Activated naive CD4-positive, alpha-beta T cell treated with anti-CD3 and anti-CD28 coated beads, Interleukin-2, amount 50 U/mL, for 72 hours (primary cell): ENCODE data around the gene BRD9. TPM values are rescaled to one million over a fixed set of nuclear protein-coding genes. Genes with fewer than 3 reads are reported as not detected.
"Not testable (repeated sequence)": the region's sequence is repeated elsewhere in the genome, so short reads cannot be mapped to it uniquely, and the experiment has no call there.

Experiments used
- ATAC-seq, 2 donors: fragments of 150-1000 bp; cut with Tn5 transposase; 2 replicates each; pipeline ENCODE4 v1.10.0; 2021; ENCODE audit warnings: mild to moderate bottlenecking in 2 of 2, moderate library complexity in 2 of 2
- DNase-seq, 2 donors: peaks; one replicate each; pipeline ENCODE4 v3.0.0; 2021 to 2022; ENCODE audit warnings: low spot score in 2 of 2
- H3K27ac Mint-ChIP-seq, 2 donors: one replicate each; pipeline ENCODE4 v1.8.0; 2022; ENCODE audit warnings: mild to moderate bottlenecking in 2 of 2, mixed read lengths in 2 of 2
- H3K36me3 Mint-ChIP-seq, 2 donors: one replicate each; pipeline ENCODE4 v1.8.0; 2022; ENCODE audit warnings: mixed read lengths in 2 of 2
- H3K9me3 Mint-ChIP-seq, 2 donors: one replicate each; pipeline ENCODE4 v1.8.0; 2022; ENCODE audit warnings: mixed read lengths in 2 of 2
- total RNA-seq, 2 donors: library from RNA; stranded (reverse); gene quantifications; one replicate each; pipeline ENCODE4 v1.2.3, GENCODE V29; 2022

The BRD9 gene
- total RNA-seq, 2 donors from 2014 or later, result 60.4 to 61.7 TPM

DNA sequence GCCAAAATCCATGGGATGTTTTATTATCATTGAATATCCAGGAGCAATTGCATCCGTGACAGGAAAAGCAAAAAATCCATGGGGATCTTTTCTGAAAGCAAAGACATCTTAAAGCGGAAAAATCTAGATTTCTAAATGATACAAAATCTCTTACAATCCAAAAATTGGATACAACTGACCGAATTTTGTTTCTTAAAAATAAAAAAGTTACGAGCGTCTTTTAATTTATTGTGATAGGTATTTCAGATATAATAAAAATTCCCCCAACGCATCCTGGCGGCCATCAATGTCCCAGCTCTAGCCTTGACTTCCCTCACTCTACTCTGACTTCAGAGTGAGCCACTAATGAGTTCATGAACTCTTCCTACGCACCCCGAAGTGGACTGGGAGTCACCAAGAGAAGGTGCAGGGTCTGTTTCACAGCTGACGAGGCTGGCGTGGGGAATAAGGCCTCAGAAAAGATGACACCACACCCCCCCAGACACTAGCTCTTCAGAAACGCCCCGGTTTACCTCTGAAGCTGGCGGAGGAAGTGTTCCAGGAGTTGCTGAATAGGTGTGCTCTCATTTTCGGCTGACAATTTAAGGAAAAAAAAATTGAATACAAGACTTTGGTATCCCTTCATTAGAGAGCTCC lies 3.4 kb downstream of the BRD9 start:
- DNase-seq (no peak), ATAC-seq (no peak)
- H3K36me3 Mint-ChIP-seq, result peaks cover 26 to 31% of the 10 kb centered on the region in 2 donors
- H3K9me3 Mint-ChIP-seq, result no peaks in the 10 kb centered on the region
- H3K27ac Mint-ChIP-seq, result peak overlapping the region; percentile 21 to 83

DNA sequence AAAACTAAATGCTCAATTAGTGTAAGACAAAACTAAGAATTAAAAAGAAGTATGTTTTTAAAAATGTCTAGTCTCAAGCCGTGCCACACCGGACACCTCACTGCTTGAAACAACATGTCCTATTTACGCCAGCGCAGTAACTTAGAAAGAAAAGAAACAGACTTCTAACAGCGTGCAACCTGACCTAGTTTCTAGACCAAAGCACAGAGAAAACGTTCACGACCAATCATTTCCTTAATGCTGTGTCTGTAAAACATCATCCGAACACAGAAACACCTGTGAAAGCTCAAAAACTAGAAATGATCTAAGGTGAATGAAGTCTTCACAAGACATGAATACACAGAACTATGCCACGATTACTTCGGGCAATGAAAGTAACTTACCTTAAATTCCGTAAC lies 4.0 kb downstream of the BRD9 start:
- H3K9me3 Mint-ChIP-seq, result no peaks in the 10 kb centered on the region
- DNase-seq (no peak), ATAC-seq (no peak)
- H3K36me3 Mint-ChIP-seq, result peaks cover 25 to 36% of the 10 kb centered on the region in 2 donors
- no peak overlapping the region for H3K27ac Mint-ChIP-seq

DNA sequence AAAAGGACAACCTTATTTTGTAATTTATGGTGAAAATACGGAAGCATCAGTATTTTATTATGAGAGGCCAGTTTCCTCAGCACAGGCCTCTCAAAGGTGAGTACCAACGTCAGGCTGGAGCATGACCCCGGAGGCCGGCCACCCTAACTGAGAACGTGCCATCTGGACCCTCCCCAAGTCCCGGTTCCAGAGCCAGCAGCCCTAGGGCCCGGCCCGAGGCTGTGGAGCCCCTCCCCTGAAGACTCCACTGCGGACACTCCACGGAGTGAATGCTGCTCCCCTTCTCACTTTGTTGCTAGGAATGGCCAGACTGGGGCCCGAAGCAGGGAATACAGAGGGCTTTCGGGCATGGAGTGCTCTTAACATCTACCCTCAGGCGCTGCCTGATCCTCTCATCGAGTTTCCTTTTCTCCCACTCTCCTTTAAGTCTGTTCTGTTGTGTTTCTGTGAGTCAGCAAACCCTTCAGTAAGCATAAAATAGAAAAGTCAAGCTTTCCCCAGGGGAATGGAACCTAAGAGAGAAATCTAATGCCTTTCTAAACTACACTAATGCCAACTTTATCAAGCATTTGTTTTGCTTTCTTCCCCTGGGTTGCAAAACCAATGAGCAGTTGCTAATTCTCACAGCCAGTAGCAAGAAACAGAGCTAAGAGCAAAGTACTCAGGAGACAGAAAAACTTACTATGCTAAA lies 4.5 kb downstream of the BRD9 start:
- H3K36me3 Mint-ChIP-seq, result peaks cover 31 to 42% of the 10 kb centered on the region in 2 donors
- ATAC-seq (no peak), DNase-seq (no peak)
- peaks cover 0 to 4% of the 10 kb centered on the region in 2 donors for H3K9me3 Mint-ChIP-seq
- H3K27ac Mint-ChIP-seq, result peak overlapping the region in 1 of 2 donors; percentile 79

DNA sequence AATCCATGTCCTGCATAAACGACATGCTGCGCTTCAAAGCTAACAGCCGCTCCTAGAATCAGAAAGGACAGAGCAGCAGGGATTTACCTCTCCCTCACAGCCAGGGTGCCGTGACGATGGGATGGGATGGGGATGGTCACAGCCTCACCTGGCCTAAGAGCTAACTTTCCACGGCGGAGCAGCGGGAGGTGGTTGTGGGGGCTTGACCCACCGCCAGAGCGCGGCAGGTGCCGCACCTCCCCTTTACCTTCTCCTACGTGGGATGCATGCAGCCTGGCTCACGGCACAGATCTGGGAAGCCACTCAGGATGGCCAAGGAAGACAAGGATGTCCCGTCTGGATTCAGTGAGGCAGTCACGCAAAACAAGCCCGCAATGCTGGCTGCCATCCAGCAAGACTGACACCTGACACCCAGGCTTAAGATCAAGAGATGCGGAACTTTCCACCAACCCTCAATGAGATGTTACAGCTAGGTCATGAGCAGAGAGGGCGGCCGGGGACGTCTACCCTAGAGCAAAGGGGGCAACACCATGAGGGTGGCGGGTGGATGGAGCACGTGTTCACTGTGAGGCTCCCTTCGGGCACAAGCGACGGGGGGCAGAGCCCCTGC lies 5.8 kb downstream of the BRD9 start:
- no peak overlapping the region for H3K27ac Mint-ChIP-seq
- peaks cover 40 to 51% of the 10 kb centered on the region in 2 donors for H3K36me3 Mint-ChIP-seq
- H3K9me3 Mint-ChIP-seq, result peaks cover 11% of the 10 kb centered on the region in 2 donors
- no peak for ATAC-seq
- no peak for DNase-seq

- peak overlapping the region in 1 of 2 donors; percentile 46 for H3K27ac Mint-ChIP-seq
- H3K36me3 Mint-ChIP-seq, result peaks cover 43 to 51% of the 10 kb centered on the region in 2 donors
- peaks cover 11% of the 10 kb centered on the region in 2 donors for H3K9me3 Mint-ChIP-seq
- no peak for ATAC-seq
- no peak for DNase-seq
These were observed 6.6 kb downstream of the BRD9 start for GRCh38 chr5:886036-886435.

DNA sequence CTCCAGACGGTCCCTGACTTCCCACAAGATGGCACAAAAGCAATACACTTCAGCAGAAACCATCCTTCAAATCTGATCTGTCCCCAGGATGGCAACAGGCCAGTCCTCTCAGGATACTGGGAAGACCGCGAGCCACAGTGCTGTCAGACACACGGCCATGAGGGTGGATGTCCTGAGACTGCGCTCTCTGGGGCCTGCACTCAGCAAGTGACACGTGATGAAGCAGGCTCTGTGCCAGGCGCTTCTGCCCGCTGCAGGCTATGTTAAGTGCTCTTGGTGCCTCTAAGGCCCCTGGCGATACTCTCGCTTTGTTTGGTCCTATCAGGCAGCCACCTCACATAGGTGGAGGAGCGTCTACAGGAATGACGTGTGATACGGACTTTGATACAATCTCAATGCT lies 7.1 kb downstream of the BRD9 start:
- H3K27ac Mint-ChIP-seq, result no peak overlapping the region
- ATAC-seq, result no peak
- peaks cover 48 to 52% of the 10 kb centered on the region in 2 donors for H3K36me3 Mint-ChIP-seq
- DNase-seq, result no peak
- peaks cover 11% of the 10 kb centered on the region in 2 donors for H3K9me3 Mint-ChIP-seq

DNA sequence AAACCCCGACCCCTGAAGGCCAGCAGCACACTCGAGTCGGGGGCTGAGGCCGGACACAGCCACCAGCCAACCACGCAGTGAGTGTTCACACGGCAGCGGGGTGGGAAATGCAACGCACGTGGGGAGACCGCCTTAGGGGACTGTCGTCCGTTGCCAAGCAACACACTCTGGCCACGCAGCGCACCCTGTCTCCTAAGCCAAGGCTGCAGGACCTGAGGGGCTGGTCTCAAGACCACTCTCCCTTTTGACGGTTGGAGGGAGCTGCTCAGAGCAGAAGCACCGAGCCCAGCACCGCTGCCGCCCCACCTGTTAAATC lies 7.5 kb downstream of the BRD9 start:
- Mint-ChIP-seq H3K27ac (peak overlapping the region in 1 of 2 donors; percentile 22), H3K36me3 (peaks cover 48 to 52% of the 10 kb centered on the region in 2 donors), H3K9me3 (peaks cover 11% of the 10 kb centered on the region in 2 donors)
- DNase-seq (no peak), ATAC-seq (no peak)

DNA sequence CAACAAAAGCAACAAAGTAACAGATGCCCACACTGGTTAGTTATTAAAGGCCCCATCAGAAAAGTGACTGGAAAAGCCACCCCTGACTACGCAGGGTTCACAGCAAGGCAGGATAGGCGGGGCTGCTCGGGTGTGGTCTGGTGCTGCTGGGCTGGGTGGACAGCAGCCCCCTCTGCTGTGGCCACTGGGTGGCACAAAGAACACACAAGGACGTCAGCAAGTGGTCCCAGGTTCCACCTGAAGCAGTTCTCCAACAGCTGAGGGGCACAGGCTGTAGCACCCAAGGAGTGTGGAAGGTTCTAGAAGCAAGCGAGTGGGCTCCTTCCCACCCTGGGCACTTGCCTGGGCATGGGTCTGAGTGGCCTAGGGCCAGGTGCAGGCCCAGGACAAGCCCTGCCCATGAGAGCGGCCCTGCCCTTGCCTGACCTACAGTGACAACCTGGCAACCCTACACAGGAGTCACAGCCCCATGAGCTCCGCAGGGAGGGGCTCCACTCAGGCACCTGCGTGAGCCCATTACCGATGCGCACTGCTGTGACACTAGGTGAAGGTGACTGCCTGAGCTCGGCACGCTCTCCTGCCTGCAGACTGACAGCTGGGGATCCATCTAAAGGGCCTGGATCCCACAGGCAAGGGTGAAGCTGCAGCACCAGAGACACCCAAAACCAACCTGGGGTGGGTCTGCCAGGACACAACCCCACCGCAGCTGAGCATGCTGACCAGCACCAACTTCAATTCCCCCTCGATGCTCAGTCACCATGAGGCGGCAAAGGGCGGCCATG lies 8.1 kb downstream of the BRD9 start:
- peaks cover 48 to 52% of the 10 kb centered on the region in 2 donors for H3K36me3 Mint-ChIP-seq
- H3K27ac Mint-ChIP-seq, result peak overlapping the region in 1 of 2 donors; percentile 22
- DNase-seq, result no peak
- H3K9me3 Mint-ChIP-seq, result peaks cover 11% of the 10 kb centered on the region in 2 donors
- no peak for ATAC-seq

- Mint-ChIP-seq H3K9me3 (peaks cover 11% of the 10 kb centered on the region in 2 donors), H3K36me3 (peaks cover 48 to 52% of the 10 kb centered on the region in 2 donors), H3K27ac (peak overlapping the region in 1 of 2 donors; percentile 66)
- no peak for ATAC-seq
- DNase-seq, result no peak
These were observed 9.0 kb downstream of the BRD9 start for GRCh38 chr5:883475-884181.

- DNase-seq (no peak), ATAC-seq (peak in 1 of 2 donors; percentile 24)
- peaks cover 11% of the 10 kb centered on the region in 2 donors for H3K9me3 Mint-ChIP-seq
- H3K27ac Mint-ChIP-seq, result peak overlapping the region; percentile 66 to 87
- peaks cover 47 to 54% of the 10 kb centered on the region in 2 donors for H3K36me3 Mint-ChIP-seq
These were observed 10.1 kb downstream of the BRD9 start for GRCh38 chr5:882253-883183.

DNA sequence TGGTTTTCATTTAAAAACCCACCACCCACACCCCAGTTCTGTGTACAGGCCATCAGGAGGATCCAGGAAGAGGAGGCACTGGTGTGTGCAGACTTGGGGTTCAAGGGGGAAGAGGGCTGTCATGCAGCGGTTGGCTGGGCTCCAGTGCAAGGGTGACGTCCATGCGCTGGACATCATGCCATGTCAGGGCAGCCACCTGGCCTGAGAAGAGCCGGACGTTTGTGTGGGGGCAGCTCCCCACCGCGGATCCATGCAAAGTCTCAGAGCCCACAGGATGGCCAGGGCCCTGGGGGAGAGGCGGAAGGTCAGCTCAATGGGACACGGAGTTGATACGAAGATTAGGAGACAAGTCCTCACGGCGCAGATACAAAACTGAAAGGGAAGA lies 11.1 kb downstream of the BRD9 start:
- DNase-seq (no peak), ATAC-seq (no peak)
- H3K27ac Mint-ChIP-seq, result no peak overlapping the region
- peaks cover 11% of the 10 kb centered on the region in 2 donors for H3K9me3 Mint-ChIP-seq
- peaks cover 37 to 56% of the 10 kb centered on the region in 2 donors for H3K36me3 Mint-ChIP-seq

GRCh38 chr5:880816-881550 lies 11.6 kb downstream of the BRD9 start:
- peaks cover 35 to 57% of the 10 kb centered on the region in 2 donors for H3K36me3 Mint-ChIP-seq
- peaks cover 11% of the 10 kb centered on the region in 2 donors for H3K9me3 Mint-ChIP-seq
- ATAC-seq (no peak), DNase-seq (no peak)
- no peak overlapping the region for H3K27ac Mint-ChIP-seq

- not testable (repeated sequence) for DNase-seq, H3K27ac Mint-ChIP-seq
- Mint-ChIP-seq H3K9me3 (peaks cover 11% of the 10 kb centered on the region in 2 donors), H3K36me3 (peaks cover 39 to 52% of the 10 kb centered on the region in 2 donors)
- ATAC-seq, result peak in 1 of 2 donors; percentile 37
These were observed 13.9 kb downstream of the BRD9 start for GRCh38 chr5:878677-879076.

GRCh38 chr5:878125-878524 lies 14.5 kb downstream of the BRD9 start:
- ATAC-seq (peak in 1 of 2 donors; percentile 11), DNase-seq (no peak)
- H3K27ac Mint-ChIP-seq, result no peak overlapping the region
- H3K9me3 Mint-ChIP-seq, result peaks cover 8 to 11% of the 10 kb centered on the region in 2 donors
- H3K36me3 Mint-ChIP-seq, result peaks cover 34 to 46% of the 10 kb centered on the region in 2 donors
